ENCODE results near the gene HOXB1.

HOXB1 gene

GRCh38 chr17:48500435-48501426 lies 30.1 kb downstream of the HOXB1 start:
- Histone ChIP-seq H3K9ac (ENCODE audit: low read length in 2 of 2) (no peak overlapping the region), H3K27ac (ENCODE audit: low read length) (no peak overlapping the region), H3K36me3 (ENCODE audit: control insufficient read depth in 2 of 2, insufficient read depth in 2 of 2, low read length in 2 of 2) (no peaks in the 10 kb centered on the region), H3K27me3 (ENCODE audit: control insufficient read depth in 1 of 2, insufficient read depth in 2 of 2, low read length in 2 of 2) (peaks cover 0 to 2% of the 10 kb centered on the region in 2 donors), H3K4me3 (ENCODE audit: low read length in 2 of 2) (peak overlapping the region in 1 of 2 donors; percentile 52), H3K4me1 (ENCODE audit: control insufficient read depth, insufficient read depth, low read length) (peaks cover 13% of the 10 kb centered on the region), H3K9me3 (ENCODE audit: control insufficient read depth in 2 of 2, low read length in 2 of 2) (no peaks in the 10 kb centered on the region)

DNA sequence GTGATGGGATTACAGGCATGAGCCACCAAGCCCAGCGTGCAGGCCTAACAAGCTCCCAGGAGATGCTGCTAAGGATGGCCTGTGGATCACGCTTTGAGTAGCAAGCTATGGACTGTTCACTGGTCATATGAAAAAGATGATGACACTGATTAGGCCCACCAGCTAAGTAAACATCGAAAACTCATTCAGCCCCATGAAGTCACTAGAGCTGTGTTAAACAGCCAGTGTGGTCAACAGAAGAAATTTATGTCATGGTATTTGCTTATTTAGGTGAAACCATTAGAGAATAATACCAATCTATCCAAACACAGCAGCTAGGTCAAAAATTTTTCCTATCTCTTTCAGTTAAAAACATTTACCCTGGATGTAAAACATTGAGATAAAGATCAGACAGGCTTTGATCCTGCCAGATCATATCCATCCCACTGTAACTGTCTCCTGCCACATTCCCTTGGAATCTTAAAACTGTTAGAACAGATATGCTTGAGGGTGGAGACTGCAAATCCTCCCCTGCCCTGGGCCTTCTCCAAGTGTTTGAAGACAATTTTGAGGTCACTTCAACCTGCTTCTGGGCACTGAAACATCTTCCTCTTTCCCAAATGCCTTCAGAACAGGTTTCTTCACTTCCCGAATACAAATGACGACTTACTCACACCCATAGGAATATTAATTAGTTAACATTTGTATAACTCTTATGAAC lies 30.9 kb downstream of the HOXB1 start:
- H3K9me3 ChIP-seq (ENCODE audit: control insufficient read depth in 2 of 2, low read length in 2 of 2) = no peaks in the 10 kb centered on the region
- no peak overlapping the region for H3K9ac ChIP-seq (ENCODE audit: low read length in 2 of 2)
- H3K27ac ChIP-seq (ENCODE audit: low read length) = no peak overlapping the region
- H3K4me3 ChIP-seq (ENCODE audit: low read length in 2 of 2) = no peak overlapping the region
- H3K36me3 ChIP-seq (ENCODE audit: control insufficient read depth in 2 of 2, insufficient read depth in 2 of 2, low read length in 2 of 2) = no peaks in the 10 kb centered on the region
- peaks cover 0 to 2% of the 10 kb centered on the region in 2 donors for H3K27me3 ChIP-seq (ENCODE audit: control insufficient read depth in 1 of 2, insufficient read depth in 2 of 2, low read length in 2 of 2)
- H3K4me1 ChIP-seq (ENCODE audit: control insufficient read depth, insufficient read depth, low read length) = peaks cover 13% of the 10 kb centered on the region

DNA sequence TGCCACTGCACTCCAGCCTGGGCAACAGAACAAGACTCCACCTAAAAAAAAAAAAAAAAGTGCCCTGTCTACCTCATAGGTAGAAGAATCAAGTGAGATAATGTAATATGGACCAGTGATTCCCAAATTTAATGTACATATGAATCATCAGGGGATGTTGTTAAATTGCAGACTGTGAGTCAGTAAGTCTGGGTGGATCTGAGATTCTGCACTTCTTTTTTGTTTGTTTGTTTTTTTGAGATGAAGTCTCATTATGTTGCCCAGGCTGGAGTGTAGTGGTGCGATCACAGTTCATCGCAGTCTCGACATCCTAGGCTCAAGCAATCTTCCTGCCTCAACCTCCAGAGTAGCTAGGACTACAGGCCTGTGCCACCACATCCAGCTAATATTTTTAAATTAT lies 31.6 kb downstream of the HOXB1 start:
- no peak overlapping the region for H3K27ac ChIP-seq (ENCODE audit: low read length)
- peaks cover 13% of the 10 kb centered on the region for H3K4me1 ChIP-seq (ENCODE audit: control insufficient read depth, insufficient read depth, low read length)
- no peak overlapping the region for H3K4me3 ChIP-seq (ENCODE audit: low read length in 2 of 2)
- no peak overlapping the region for H3K9ac ChIP-seq (ENCODE audit: low read length in 2 of 2)
- no peaks in the 10 kb centered on the region for H3K36me3 ChIP-seq (ENCODE audit: control insufficient read depth in 2 of 2, insufficient read depth in 2 of 2, low read length in 2 of 2)
- peaks cover 0 to 2% of the 10 kb centered on the region in 2 donors for H3K27me3 ChIP-seq (ENCODE audit: control insufficient read depth in 1 of 2, insufficient read depth in 2 of 2, low read length in 2 of 2)
- no peaks in the 10 kb centered on the region for H3K9me3 ChIP-seq (ENCODE audit: control insufficient read depth in 2 of 2, low read length in 2 of 2)

GRCh38 chr17:48498164-48498850 lies 32.5 kb downstream of the HOXB1 start:
- no peak overlapping the region for H3K9ac ChIP-seq (ENCODE audit: low read length in 2 of 2)
- no peaks in the 10 kb centered on the region for H3K36me3 ChIP-seq (ENCODE audit: control insufficient read depth in 2 of 2, insufficient read depth in 2 of 2, low read length in 2 of 2)
- no peak overlapping the region for H3K27ac ChIP-seq (ENCODE audit: low read length)
- H3K9me3 ChIP-seq (ENCODE audit: control insufficient read depth in 2 of 2, low read length in 2 of 2) = no peaks in the 10 kb centered on the region
- peaks cover under 1 to 2% of the 10 kb centered on the region in 2 donors for H3K27me3 ChIP-seq (ENCODE audit: control insufficient read depth in 1 of 2, insufficient read depth in 2 of 2, low read length in 2 of 2)
- peaks cover 9% of the 10 kb centered on the region for H3K4me1 ChIP-seq (ENCODE audit: control insufficient read depth, insufficient read depth, low read length)
- H3K4me3 ChIP-seq (ENCODE audit: low read length in 2 of 2) = no peak overlapping the region

DNA sequence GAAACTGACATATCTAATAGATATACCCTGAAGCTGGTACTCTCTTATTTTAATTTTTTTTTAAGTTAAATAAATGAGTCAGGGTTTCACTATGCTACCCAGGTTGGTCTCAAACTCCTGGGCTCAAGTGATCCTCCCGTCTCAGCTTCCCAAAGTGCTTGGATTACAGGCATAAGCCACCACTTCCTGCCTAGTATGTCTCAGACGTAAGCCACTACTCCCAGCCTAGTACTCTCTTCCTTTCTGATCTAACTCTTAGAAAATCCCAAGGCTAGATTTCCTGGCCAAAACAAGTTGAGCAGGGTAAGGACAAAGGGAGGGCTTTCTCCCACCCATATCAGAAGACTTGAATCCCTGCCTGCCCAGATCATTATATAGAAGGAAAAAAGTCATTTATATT lies 33.7 kb downstream of the HOXB1 start:
- no peak overlapping the region for H3K9ac ChIP-seq (ENCODE audit: low read length in 2 of 2)
- H3K4me3 ChIP-seq (ENCODE audit: low read length in 2 of 2) = no peak overlapping the region
- H3K9me3 ChIP-seq (ENCODE audit: control insufficient read depth in 2 of 2, low read length in 2 of 2) = no peaks in the 10 kb centered on the region
- no peak overlapping the region for H3K27ac ChIP-seq (ENCODE audit: low read length)
- H3K4me1 ChIP-seq (ENCODE audit: control insufficient read depth, insufficient read depth, low read length) = peaks cover 19% of the 10 kb centered on the region
- H3K36me3 ChIP-seq (ENCODE audit: control insufficient read depth in 2 of 2, insufficient read depth in 2 of 2, low read length in 2 of 2) = no peaks in the 10 kb centered on the region
- H3K27me3 ChIP-seq (ENCODE audit: control insufficient read depth in 1 of 2, insufficient read depth in 2 of 2, low read length in 2 of 2) = peaks cover 0 to 7% of the 10 kb centered on the region in 2 donors

- H3K36me3 ChIP-seq (ENCODE audit: control insufficient read depth in 2 of 2, insufficient read depth in 2 of 2, low read length in 2 of 2) = no peaks in the 10 kb centered on the region
- no peak overlapping the region for H3K4me3 ChIP-seq (ENCODE audit: low read length in 2 of 2)
- no peak overlapping the region for H3K9ac ChIP-seq (ENCODE audit: low read length in 2 of 2)
- H3K27ac ChIP-seq (ENCODE audit: low read length) = no peak overlapping the region
- peaks cover 11% of the 10 kb centered on the region for H3K4me1 ChIP-seq (ENCODE audit: control insufficient read depth, insufficient read depth, low read length)
- peaks cover 0 to 7% of the 10 kb centered on the region in 2 donors for H3K27me3 ChIP-seq (ENCODE audit: control insufficient read depth in 1 of 2, insufficient read depth in 2 of 2, low read length in 2 of 2)
- H3K9me3 ChIP-seq (ENCODE audit: control insufficient read depth in 2 of 2, low read length in 2 of 2) = no peaks in the 10 kb centered on the region
Measured at GRCh38 chr17:48494335-48494734, 36.5 kb downstream of the HOXB1 start.

GRCh38 chr17:48492401-48493298 lies 38.2 kb downstream of the HOXB1 start:
- Histone ChIP-seq H3K27ac (ENCODE audit: low read length) (no peak overlapping the region), H3K4me1 (ENCODE audit: control insufficient read depth, insufficient read depth, low read length) (peaks cover 11% of the 10 kb centered on the region), H3K9me3 (ENCODE audit: control insufficient read depth in 2 of 2, low read length in 2 of 2) (no peaks in the 10 kb centered on the region), H3K36me3 (ENCODE audit: control insufficient read depth in 2 of 2, insufficient read depth in 2 of 2, low read length in 2 of 2) (no peaks in the 10 kb centered on the region), H3K27me3 (ENCODE audit: control insufficient read depth in 1 of 2, insufficient read depth in 2 of 2, low read length in 2 of 2) (peaks cover 0 to 7% of the 10 kb centered on the region in 2 donors), H3K9ac (ENCODE audit: low read length in 2 of 2) (peak overlapping the region; percentile 5 to 63), H3K4me3 (ENCODE audit: low read length in 2 of 2) (peak overlapping the region; percentile 70 to 73)

- H3K27ac ChIP-seq (ENCODE audit: low read length) = no peak overlapping the region
- H3K27me3 ChIP-seq (ENCODE audit: control insufficient read depth in 1 of 2, insufficient read depth in 2 of 2, low read length in 2 of 2) = peaks cover 0 to 7% of the 10 kb centered on the region in 2 donors
- H3K9me3 ChIP-seq (ENCODE audit: control insufficient read depth in 2 of 2, low read length in 2 of 2) = no peaks in the 10 kb centered on the region
- H3K4me3 ChIP-seq (ENCODE audit: low read length in 2 of 2) = no peak overlapping the region
- H3K9ac ChIP-seq (ENCODE audit: low read length in 2 of 2) = no peak overlapping the region
- H3K36me3 ChIP-seq (ENCODE audit: control insufficient read depth in 2 of 2, insufficient read depth in 2 of 2, low read length in 2 of 2) = no peaks in the 10 kb centered on the region
- peaks cover 11% of the 10 kb centered on the region for H3K4me1 ChIP-seq (ENCODE audit: control insufficient read depth, insufficient read depth, low read length)
Measured at GRCh38 chr17:48491527-48492273, 39.1 kb downstream of the HOXB1 start.

DNA sequence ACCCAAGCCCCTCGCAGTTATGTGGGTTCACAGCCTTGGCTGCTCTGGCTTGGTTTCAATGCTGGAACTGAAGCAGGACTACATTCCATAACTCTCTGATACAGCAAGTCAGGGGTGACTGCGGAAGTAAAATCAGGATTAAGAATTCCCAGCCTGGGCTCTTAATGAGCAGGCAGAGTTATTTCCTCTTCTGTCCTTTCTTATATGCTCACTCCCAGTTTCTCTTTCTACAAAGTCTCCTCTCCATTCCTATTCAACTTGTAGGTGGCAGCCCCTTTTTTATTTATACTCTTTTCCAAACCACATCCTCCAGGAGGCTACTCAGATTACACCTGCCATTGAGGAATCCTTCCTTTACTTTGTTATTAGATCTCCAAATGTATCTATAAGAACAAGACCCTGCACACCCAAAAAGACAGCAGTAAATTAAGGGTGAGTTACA lies 40.3 kb downstream of the HOXB1 start:
- Histone ChIP-seq H3K27me3 (ENCODE audit: control insufficient read depth in 1 of 2, insufficient read depth in 2 of 2, low read length in 2 of 2) (peaks cover 0 to 7% of the 10 kb centered on the region in 2 donors), H3K9me3 (ENCODE audit: control insufficient read depth in 2 of 2, low read length in 2 of 2) (no peaks in the 10 kb centered on the region), H3K4me3 (ENCODE audit: low read length in 2 of 2) (no peak overlapping the region), H3K9ac (ENCODE audit: low read length in 2 of 2) (no peak overlapping the region), H3K36me3 (ENCODE audit: control insufficient read depth in 2 of 2, insufficient read depth in 2 of 2, low read length in 2 of 2) (no peaks in the 10 kb centered on the region), H3K27ac (ENCODE audit: low read length) (no peak overlapping the region), H3K4me1 (ENCODE audit: control insufficient read depth, insufficient read depth, low read length) (peaks cover 11% of the 10 kb centered on the region)

Data from stomach smooth muscle (tissue), 2 donors.